Activated CD4-positive, alpha-beta T cell treated with anti-CD3 and anti-CD28 coated beads, Interleukin-2, amount 10 ng/mL, durations not matched to agents 7 days and 5 days (primary cell): ENCODE data around the gene PAF1. TPM values are rescaled to one million over a fixed set of nuclear protein-coding genes. Genes with fewer than 3 reads are reported as not detected.
"Not testable (repeated sequence)": the region's sequence is repeated elsewhere in the genome, so short reads cannot be mapped to it uniquely, and the experiment has no call there.

ENCODE experiments used
- CTCF ChIA-PET: fragments of 350-600 bp; sonication (Branson Sonifier 250); formaldehyde crosslinking; loops from one replicate; lab custom pipeline; 2021; ENCODE audit warnings: antibody characterized with exemption; lab: Charles Lee
- POLR2A ChIA-PET: fragments of 350-600 bp; sonication (Branson Sonifier 250); formaldehyde crosslinking; loops from one replicate; lab custom pipeline; 2021; ENCODE audit warnings: antibody characterized with exemption; lab: Charles Lee
- DNase-seq: peaks from one replicate; pipeline ENCODE4 v3.0.0-alpha.2; 2020
- H3K27ac Mint-ChIP-seq: one replicate; pipeline ENCODE4 v1.8.0; 2021; ENCODE audit warnings: mild to moderate bottlenecking, moderate library complexity, mixed read lengths
- H3K27me3 Mint-ChIP-seq: one replicate; pipeline ENCODE4 v1.8.0; 2021; ENCODE audit warnings: mixed read lengths
- H3K36me3 Mint-ChIP-seq: one replicate; pipeline ENCODE4 v1.8.0; 2021; ENCODE audit warnings: low read depth, mixed read lengths
- H3K4me1 Mint-ChIP-seq: one replicate; pipeline ENCODE4 v1.8.0; 2021; ENCODE audit warnings: mixed read lengths
- H3K4me3 Mint-ChIP-seq: one replicate; pipeline ENCODE4 v1.8.0; 2021; ENCODE audit warnings: mild to moderate bottlenecking, moderate library complexity, mixed read lengths
- H3K9me3 Mint-ChIP-seq: one replicate; pipeline ENCODE4 v1.8.0; 2021; ENCODE audit warnings: mixed read lengths
- total RNA-seq, 2 experiments: library from RNA; stranded (reverse); gene quantifications; one replicate each; pipeline ENCODE4 v1.2.3, GENCODE V29; 2021

The PAF1 gene
- total RNA-seq, 2 experiments from 2014 or later, result 43.8 to 44.5 TPM

DNA sequence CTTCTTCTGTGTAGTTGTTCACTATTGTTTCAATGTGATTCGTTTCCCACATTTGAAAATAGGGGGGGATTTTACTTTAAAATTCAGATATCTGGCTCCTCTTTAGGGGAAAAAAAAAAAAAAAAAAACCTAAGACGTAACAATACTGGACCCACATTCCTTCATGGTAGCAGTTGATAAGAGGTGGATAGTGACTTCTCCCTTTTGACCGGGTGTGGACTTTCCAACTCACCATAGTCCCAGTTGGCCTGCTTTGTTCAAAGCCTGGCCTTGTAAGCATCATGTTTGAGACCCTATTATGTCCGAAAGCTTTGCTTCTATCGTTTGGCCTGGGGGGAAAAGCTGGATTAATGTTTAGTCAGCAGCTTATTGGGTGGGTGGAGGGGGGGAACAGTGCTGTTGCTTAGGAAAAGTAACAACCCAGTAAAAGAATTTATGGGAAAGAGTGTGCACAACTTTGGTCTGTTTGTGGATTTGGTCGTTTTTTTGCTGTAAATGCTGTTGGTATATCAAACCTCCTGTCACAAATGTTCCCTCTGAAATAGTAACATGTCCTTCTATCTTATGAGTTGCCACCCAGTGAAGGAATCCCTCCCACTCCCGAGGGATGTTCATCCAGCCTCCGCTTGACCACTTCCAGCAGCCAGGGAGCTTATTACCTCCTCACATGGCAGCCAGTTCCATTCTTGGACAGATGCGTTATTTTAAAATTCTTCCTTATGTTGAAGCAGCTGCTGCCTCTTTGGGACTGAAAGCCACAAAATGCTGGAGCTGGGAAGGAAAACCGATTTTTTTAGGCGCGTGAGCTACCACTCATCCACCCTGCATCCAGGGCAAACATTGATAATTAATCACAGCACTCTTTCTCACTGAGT is 38.3 kb downstream of the PAF1 start:
- ChIA-PET CTCF (interaction anchor here (0.6 to 1.2 kb wide), 2 partner anchors 9 to 315 kb away, joined by 4 to 5 read pairs; no protein-coding TSS in a partner anchor), POLR2A (no interaction called here)
- peaks cover 52% of the 10 kb centered on the region for H3K36me3 Mint-ChIP-seq

DNA sequence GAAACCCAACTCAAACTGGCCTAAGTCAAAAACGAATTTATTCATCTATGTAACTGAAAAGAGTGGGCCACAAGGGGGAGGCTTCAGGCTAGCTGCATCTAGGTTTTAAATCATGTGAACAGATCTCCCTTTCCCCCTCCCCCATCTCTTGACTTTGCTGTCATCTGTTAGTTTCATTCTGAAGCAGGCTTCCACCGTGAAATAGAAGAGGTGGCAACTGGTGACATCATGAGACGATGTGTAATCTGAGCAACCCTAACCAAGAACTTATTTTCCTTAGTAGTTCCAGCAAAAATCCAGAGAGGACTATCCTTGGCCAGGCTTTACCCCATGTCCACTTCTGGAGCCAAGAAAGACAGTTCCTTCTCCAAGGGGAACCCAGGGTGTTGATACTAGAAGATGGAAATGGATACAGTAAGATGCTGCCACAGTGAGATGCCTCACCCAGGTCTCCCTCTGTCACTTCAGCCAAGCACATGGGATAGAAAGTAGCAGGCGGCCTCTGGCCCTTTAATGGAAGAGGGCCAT is 39.3 kb downstream of the PAF1 start:
- DNase-seq, result peak; percentile 53
- H3K4me3 Mint-ChIP-seq, result no peak overlapping the region
- H3K4me1 Mint-ChIP-seq, result peaks cover 31% of the 10 kb centered on the region
- no peaks in the 10 kb centered on the region for H3K27me3 Mint-ChIP-seq
- POLR2A ChIA-PET, result no interaction called here
- peak overlapping the region; percentile 79 for H3K27ac Mint-ChIP-seq
- H3K36me3 Mint-ChIP-seq, result peaks cover 45% of the 10 kb centered on the region
- CTCF ChIA-PET, result interaction anchor here (1.0 to 1.6 kb wide), 3 partner anchors 9 to 15 kb away, joined by 3 to 7 read pairs (median 5); partner anchors contain the start of gene SAMD4B
- no peaks in the 10 kb centered on the region for H3K9me3 Mint-ChIP-seq

More for the DNA sequence above, 38.3 kb downstream of the PAF1 start:
- no peaks in the 10 kb centered on the region for H3K9me3 Mint-ChIP-seq
- no peak for DNase-seq
- H3K4me3 Mint-ChIP-seq, result no peak overlapping the region
- H3K27me3 Mint-ChIP-seq, result no peaks in the 10 kb centered on the region
- H3K27ac Mint-ChIP-seq, result no peak overlapping the region
- H3K4me1 Mint-ChIP-seq, result peaks cover 24% of the 10 kb centered on the region

DNA sequence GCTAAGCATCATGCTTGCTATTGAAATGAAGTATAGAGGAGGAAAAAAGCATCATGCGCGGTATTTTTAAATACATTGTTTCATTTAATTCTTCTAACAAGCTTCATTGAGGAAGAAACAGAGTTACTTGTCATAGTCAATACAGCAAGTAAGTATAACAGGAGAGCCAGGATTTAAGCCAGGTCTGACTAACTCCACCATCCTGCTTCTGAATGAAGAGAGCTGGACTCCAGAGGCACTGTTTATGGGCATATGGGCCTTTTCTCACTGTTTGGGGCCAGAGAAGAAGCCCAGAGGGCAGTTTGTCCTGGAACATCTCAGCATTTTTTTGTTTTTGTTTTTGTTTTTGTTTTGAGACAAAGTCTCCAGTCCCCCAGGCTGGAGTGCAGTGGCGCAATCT is 40.8 kb downstream of the PAF1 start:
- POLR2A ChIA-PET, result no interaction called here
- Mint-ChIP-seq H3K9me3 (no peaks in the 10 kb centered on the region), H3K27me3 (no peaks in the 10 kb centered on the region), H3K4me1 (peaks cover 43% of the 10 kb centered on the region), H3K4me3 (no peak overlapping the region), H3K27ac (no peak overlapping the region), H3K36me3 (peaks cover 39% of the 10 kb centered on the region)
- CTCF ChIA-PET, result interaction anchor here (0.6 to 1.6 kb wide), 4 partner anchors 8 to 506 kb away, joined by 4 to 7 read pairs (median 6); partner anchors contain the start of gene SAMD4B
- no peak for DNase-seq

DNA sequence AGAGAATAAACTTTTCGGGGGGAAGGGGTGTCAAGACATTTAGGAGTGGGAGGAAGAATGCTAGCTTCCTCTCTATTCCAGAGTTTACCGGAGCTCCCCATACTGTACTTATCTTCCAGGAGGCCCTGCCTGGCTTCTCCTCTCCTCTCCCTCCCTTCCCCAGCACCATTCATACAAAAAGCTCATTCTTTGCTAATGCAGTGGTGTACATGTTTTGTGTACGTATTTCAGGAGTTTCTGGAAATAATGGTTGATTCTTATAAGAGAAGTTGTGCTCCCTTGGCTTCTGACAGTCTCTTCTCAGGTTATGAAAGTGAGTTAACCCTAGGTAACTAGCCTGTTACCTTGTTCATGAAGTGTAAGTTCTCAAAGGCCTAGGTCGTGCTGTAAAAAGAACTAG is 41.6 kb downstream of the PAF1 start:
- H3K27me3 Mint-ChIP-seq, result no peaks in the 10 kb centered on the region
- ChIA-PET CTCF (no interaction called here), POLR2A (interaction anchor here (0.5 kb wide), 1 partner anchor 143 kb away, joined by 5 read pairs; no protein-coding TSS in a partner anchor)
- no peak overlapping the region for H3K4me3 Mint-ChIP-seq
- H3K27ac Mint-ChIP-seq, result no peak overlapping the region
- DNase-seq, result no peak
- H3K36me3 Mint-ChIP-seq, result peaks cover 40% of the 10 kb centered on the region
- no peaks in the 10 kb centered on the region for H3K9me3 Mint-ChIP-seq
- H3K4me1 Mint-ChIP-seq, result peaks cover 52% of the 10 kb centered on the region

DNA sequence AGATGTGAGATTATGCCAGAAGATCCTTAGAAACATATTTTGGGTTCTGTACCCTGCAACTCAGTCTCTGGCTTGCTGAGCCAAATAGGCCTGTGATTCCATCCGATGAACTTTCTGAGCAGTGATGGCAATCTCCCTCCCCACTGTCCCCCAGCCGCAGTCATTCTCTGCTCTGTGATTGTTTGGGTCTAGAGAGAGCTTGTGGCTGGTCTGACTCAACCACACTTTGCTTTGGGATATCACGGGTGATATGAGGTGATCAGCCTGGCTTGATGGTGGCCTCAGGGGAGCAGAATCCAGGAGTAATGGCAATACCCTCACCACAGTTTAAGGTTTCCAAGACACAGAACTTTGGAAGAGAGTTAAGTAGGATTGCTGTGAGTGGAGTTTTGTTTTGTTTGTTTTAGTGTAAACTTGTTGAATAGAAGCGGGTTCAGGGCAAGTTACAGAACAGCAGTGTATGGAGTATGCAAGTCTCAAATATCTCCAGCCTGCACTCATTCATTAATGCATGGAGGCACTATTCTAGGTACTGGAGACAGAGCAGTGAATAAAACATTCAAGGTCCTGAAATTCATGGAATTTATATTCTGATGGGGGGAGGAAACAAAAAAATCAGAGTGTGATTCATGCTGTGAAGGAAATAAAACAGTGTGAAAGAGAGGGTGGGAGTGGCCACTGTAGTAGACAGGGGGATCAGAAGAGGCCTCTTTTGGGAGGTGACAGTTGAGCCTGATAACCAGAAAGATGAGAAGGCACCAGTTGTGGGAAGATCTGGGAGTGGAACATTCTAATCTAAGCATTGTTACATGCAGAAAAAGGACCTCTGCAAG is 43.4 kb downstream of the PAF1 start:
- ChIA-PET CTCF (interaction anchor here (0.6 to 1.8 kb wide), 6 partner anchors 9 to 185 kb away, joined by 3 to 6 read pairs (median 3); partner anchors contain the start of gene EID2B), POLR2A (no interaction called here)
- peak overlapping the region; percentile 27 for H3K27ac Mint-ChIP-seq
- H3K9me3 Mint-ChIP-seq, result no peaks in the 10 kb centered on the region
- peaks cover 39% of the 10 kb centered on the region for H3K36me3 Mint-ChIP-seq
- no peak overlapping the region for H3K4me3 Mint-ChIP-seq
- H3K4me1 Mint-ChIP-seq, result peaks cover 66% of the 10 kb centered on the region
- no peaks in the 10 kb centered on the region for H3K27me3 Mint-ChIP-seq
- DNase-seq, result no peak

DNA sequence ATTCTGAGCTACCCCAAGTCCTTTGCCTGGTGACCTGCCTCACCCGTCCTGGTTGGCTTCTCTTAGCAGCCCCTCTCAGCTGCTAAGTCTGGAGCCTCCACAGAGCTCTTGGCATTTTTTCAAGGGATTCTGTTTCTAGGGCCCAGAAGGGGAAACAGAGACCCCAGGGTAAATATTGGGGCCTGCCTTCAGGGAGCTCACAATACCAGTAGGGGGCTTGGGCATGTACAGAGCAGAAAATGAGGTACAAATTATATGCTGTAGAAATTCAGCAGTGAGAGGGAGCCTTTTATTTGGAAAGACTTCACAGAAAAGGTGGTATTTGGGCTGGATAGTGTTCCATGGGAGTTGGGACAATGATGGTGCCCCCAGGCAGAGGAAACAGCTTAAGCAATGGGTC is 45.0 kb downstream of the PAF1 start:
- Mint-ChIP-seq H3K4me3 (no peak overlapping the region), H3K9me3 (no peaks in the 10 kb centered on the region), H3K27me3 (no peaks in the 10 kb centered on the region), H3K36me3 (peaks cover 32% of the 10 kb centered on the region), H3K4me1 (peaks cover 55% of the 10 kb centered on the region), H3K27ac (no peak overlapping the region)
- DNase-seq, result no peak
- ChIA-PET POLR2A (no interaction called here), CTCF (interaction anchor here (0.6 to 1.8 kb wide), 5 partner anchors 16 to 97 kb away, joined by 3 to 4 read pairs (median 3); partner anchors contain the start of genes MED29 and PAF1)

DNA sequence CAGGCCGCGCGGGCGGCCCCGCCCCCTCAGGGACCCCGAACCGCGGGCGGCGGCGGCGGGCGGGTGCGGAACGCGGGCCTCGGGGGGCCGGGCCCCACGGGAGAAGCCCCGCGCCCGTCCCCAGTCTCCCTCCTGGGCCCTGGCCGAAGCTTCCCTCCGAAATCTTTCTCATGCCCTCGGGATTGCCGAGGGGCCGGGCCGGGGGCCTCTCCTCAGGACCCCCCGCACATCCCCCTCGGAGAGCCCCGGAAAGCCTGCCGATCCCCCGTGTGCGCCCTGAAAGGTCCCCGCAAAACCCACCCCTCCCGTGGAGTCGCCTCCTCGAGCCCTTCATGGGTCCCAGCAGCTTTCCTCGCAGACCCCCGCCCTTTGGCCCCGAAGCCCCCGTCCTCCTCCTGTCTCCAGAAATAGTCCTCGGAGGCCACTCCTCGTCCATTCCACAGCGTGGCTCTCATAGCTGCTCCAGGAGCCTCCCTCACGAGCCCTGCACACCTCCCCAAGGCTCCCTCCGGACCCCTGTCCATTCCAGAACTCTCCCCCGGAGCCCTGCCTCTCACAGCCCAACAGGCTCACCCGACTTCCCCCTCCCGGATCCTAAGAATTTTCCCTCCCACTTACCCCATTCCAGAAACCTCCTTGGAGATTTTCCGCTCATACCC is 48.1 kb downstream of the PAF1 start:
- Mint-ChIP-seq H3K4me3 (peak overlapping the region; percentile 80), H3K9me3 (no peaks in the 10 kb centered on the region), H3K36me3 (peaks cover 20% of the 10 kb centered on the region), H3K27ac (peak overlapping the region; percentile 84), H3K4me1 (peaks cover 70% of the 10 kb centered on the region), H3K27me3 (no peaks in the 10 kb centered on the region)
- POLR2A ChIA-PET, result interaction anchor here (0.6 kb wide), 1 partner anchor 15 kb away, joined by 3 read pairs; no protein-coding TSS in a partner anchor
- DNase-seq, result no peak
- CTCF ChIA-PET, result interaction anchor here (0.6 to 1.9 kb wide), 21 partner anchors 8 to 261 kb away, joined by 3 to 10 read pairs (median 4); partner anchors contain the start of genes MED29, PAF1, RPS16 and ZFP36

DNA sequence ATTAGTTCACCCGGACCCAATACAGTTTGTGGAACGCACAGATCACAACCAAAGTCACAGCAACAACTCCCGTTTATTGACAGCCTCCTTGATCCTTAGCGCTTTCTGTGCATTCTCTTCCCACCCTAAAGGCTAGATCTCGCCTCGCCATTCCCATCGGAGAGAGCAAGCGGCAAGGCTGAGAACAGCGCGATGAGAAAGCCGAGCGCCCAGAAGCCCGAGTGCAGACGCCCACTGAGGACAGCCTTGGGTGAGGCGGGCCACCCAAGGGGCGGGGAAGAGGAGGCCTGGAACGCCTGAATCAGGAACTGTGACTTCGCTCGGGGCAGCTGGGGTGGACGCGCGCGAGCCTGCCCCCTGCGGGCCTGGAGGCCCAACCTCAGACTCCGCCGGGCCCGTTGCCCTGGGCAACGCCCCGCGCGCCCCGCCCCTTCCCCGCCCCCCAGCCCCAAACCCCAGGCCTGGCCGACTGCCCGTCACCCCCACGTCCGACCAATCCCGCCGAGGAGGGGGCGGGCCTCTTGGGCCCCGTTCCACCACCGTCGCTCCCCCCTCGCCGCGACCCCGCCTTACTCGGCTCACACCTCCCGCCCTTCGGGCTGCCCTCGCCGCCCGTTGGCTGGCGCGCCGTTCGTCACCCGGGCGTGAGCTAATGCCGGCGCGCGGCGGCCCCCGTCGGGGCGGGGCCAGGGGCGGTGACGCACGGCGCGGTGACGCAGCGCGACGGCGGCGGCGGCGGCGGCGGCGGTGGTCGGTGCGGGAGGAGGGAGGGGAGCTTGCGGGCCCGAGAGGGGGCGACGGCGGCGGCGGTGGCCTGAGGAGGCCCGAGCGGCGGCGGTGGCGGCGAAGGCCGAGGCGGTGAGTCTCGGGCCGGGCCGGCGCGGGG is 48.9 kb downstream of the PAF1 start, which contains the start of gene SAMD4B:
SAMD4B (plus strand) TSS at position 703 of the 886 bp plus-strand sequence. CDS start 14,473 bp downstream, outside the sequence.
- CTCF ChIA-PET, result interaction anchor here (0.6 to 1.9 kb wide), 22 partner anchors 8 to 260 kb away, joined by 3 to 10 read pairs (median 4); partner anchors contain the start of genes MED29, PAF1, RPS16 and ZFP36
- Mint-ChIP-seq H3K4me1 (peaks cover 70% of the 10 kb centered on the region), H3K27ac (peak within 1 kb of the TSS; percentile 94), H3K27me3 (no peaks in the 10 kb centered on the region), H3K9me3 (no peaks in the 10 kb centered on the region), H3K4me3 (peak within 1 kb of the TSS; percentile 89), H3K36me3 (peaks cover 24% of the 10 kb centered on the region)
- POLR2A ChIA-PET, result interaction anchor here (0.6 to 0.7 kb wide), 2 partner anchors 14 to 94 kb away, joined by 3 read pairs; partner anchors contain the start of gene RPS16
- peak; percentile 99 for DNase-seq

DNA sequence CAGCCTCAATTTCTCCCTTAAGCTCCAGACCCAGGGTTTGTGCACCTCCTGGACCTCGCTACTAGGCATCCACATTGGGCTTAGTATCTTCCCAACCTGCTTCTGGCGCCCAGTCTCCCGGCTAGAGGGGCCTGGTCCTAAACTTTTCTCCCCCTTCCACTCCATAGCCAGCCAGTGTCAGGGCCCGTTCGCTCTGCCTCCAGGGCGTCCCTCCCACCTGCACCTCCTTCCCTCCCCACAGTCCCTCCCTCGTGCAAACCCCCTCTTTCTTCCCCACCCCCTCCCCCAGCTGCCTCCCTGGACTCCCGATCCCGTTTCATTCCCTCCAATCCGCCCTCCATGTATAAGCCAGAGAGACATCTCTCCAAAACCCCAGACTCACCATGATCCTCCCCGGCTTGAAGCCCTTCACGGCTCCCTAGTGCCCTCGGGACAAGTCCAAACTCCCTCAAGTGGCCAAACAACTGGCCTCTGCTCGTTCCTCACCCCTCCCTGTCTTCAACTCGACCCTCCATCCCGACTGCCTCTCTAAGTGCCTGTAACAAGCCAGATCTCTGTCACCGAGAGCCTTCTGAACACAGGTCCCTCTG is 49.7 kb downstream of the PAF1 start:
- Mint-ChIP-seq H3K36me3 (peaks cover 21% of the 10 kb centered on the region), H3K4me1 (peaks cover 72% of the 10 kb centered on the region), H3K27ac (peak overlapping the region; percentile 94), H3K4me3 (peak overlapping the region; percentile 89), H3K27me3 (no peaks in the 10 kb centered on the region), H3K9me3 (no peaks in the 10 kb centered on the region)
- ChIA-PET CTCF (interaction anchor here (0.6 to 1.9 kb wide), 6 partner anchors 9 to 224 kb away, joined by 3 to 9 read pairs (median 6); partner anchors contain the start of genes MED29, PAF1 and ZFP36), POLR2A (no interaction called here)
- peak; percentile 26 for DNase-seq

DNA sequence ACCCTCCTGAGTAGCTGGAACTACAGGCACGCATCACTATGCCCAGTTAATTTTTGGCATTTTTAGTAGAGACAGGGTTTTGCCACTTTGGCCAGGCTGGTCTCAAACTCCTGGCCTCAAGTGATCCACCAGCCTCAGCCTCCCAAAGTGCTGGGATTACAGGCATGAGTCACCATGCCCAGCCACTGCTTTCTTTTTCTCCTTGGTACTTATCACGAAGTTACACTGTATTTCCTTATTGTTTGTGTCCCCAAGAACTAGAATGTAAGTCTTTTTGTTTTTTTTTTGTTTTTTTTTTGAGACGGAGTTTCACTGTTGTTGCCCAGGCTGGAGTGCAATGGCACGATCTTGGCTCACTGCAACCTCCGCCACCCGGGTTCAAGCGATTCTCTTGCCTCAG is 50.8 kb downstream of the PAF1 start:
- ChIA-PET POLR2A (interaction anchor here (0.6 kb wide), 1 partner anchor 15 kb away, joined by 4 read pairs; no protein-coding TSS in a partner anchor), CTCF (interaction anchor here (1.8 kb wide), 1 partner anchor 10 kb away, joined by 4 read pairs; no protein-coding TSS in a partner anchor)
- Mint-ChIP-seq H3K27ac (peak overlapping the region; percentile 94), H3K36me3 (peaks cover 24% of the 10 kb centered on the region), H3K4me3 (peak overlapping the region; percentile 89), H3K4me1 (peaks cover 66% of the 10 kb centered on the region)
- not testable (repeated sequence) for DNase-seq, H3K27me3 Mint-ChIP-seq, H3K9me3 Mint-ChIP-seq
